SU-DHL-6 (cell line): Measurements from ENCODE around the gene NTRK1.

ENCODE experiments used
- H2AFZ ChIP-seq: fragments of 200-600 bp; sonication (generic); 2 replicates; pipeline ENCODE4 v1.6.1; 2014; ENCODE audit warnings: low read depth, mild to moderate bottlenecking, moderate library complexity, mixed read lengths, antibody characterized with exemption, low read length; ENCODE audit not compliant: severe bottlenecking
- H3F3A ChIP-seq: fragments of 200-600 bp; shearing (Covaris generic); 2 replicates; pipeline ENCODE4 v1.6.0; 2016; ENCODE audit warnings: antibody characterized with exemption, mild to moderate bottlenecking; ENCODE audit not compliant: insufficient read depth
- H3K27ac ChIP-seq: fragments of 200-600 bp; sonication (generic); 2 replicates; pipeline ENCODE4 v1.5.1; 2016; ENCODE audit warnings: low read depth, mild to moderate bottlenecking, low read length, moderate library complexity, mixed read lengths
- H3K27me3 ChIP-seq: fragments of 200-600 bp; sonication (generic), shearing (Covaris generic); 2 replicates; pipeline ENCODE4 v1.6.0; 2014; ENCODE audit warnings: mild to moderate bottlenecking, low read length
- H3K36me3 ChIP-seq: fragments of 200-600 bp; sonication (generic); 2 replicates; pipeline ENCODE4 v1.6.1; 2014; ENCODE audit warnings: mild to moderate bottlenecking, low read length, mixed read lengths
- H3K4me2 ChIP-seq: fragments of 300-600, 200-600 bp; shearing (Covaris generic), sonication (generic); 2 replicates; pipeline ENCODE4 v1.6.0; 2014; ENCODE audit warnings: low read length, low read depth, mild to moderate bottlenecking; ENCODE audit not compliant: poor library complexity, severe bottlenecking
- H3K4me3 ChIP-seq: fragments of 200-600 bp; sonication (generic); 2 replicates; pipeline ENCODE4 v1.5.1; 2014; ENCODE audit warnings: antibody characterized with exemption, low read length, mild to moderate bottlenecking, mixed read lengths; ENCODE audit not compliant: insufficient read depth, poor library complexity, severe bottlenecking
- H3K79me2 ChIP-seq: fragments of 200-600 bp; sonication (generic); 2 replicates; pipeline ENCODE4 v1.6.1; 2014; ENCODE audit warnings: mild to moderate bottlenecking, low read length, moderate library complexity; ENCODE audit not compliant: insufficient read depth
- H3K9ac ChIP-seq: fragments of 200-600 bp; sonication (generic); 2 replicates; pipeline ENCODE4 v1.7.0; 2014; ENCODE audit warnings: mild to moderate bottlenecking, low read length
- H3K9me2 ChIP-seq: fragments of 200-600 bp; sonication (generic); replicated peaks from 2 replicates; pipeline ENCODE4 v1.6.1; 2014; ENCODE audit warnings: low read length; ENCODE audit not compliant: insufficient read depth
- H3K9me3 ChIP-seq: fragments of 200-600 bp; sonication (generic); 2 replicates; pipeline ENCODE4 v1.6.1; 2014; ENCODE audit warnings: low read length, mixed read lengths; ENCODE audit not compliant: insufficient read depth
- H4K20me1 ChIP-seq: fragments of 200-600 bp; sonication (generic); 2 replicates; pipeline ENCODE4 v1.6.1; 2014; ENCODE audit warnings: low read depth, mild to moderate bottlenecking, antibody characterized with exemption, low read length, moderate library complexity, mixed read lengths
- CTCF ChIP-seq: fragments of 200-600 bp; sonication (generic); IDR thresholded peaks from one replicate; pipeline ENCODE4 v1.5.1; 2017; ENCODE audit warnings: antibody characterized with exemption, mild to moderate bottlenecking, low read length, moderate library complexity; ENCODE audit not compliant: insufficient read depth, poor library complexity, severe bottlenecking
- EZH2phosphoT487 ChIP-seq: fragments of 200-600 bp; sonication (generic), shearing (Covaris generic); conservative IDR thresholded peaks from 2 replicates; pipeline ENCODE4 v1.6.1; 2018; ENCODE audit warnings: mild to moderate bottlenecking, antibody characterized with exemption, low read length, moderate library complexity, mixed read lengths

NTRK1 gene

GRCh38 chr1:156841295-156841855, 19.3 kb upstream of the NTRK1 start:
- H3K27me3 ChIP-seq, result no peaks in the 10 kb centered on the region
- H3K27ac ChIP-seq, result no peak overlapping the region
- H3K79me2 ChIP-seq, result no peaks in the 10 kb centered on the region
- no peaks in the 10 kb centered on the region for H3K36me3 ChIP-seq
- no peak overlapping the region for H2AFZ ChIP-seq
- no peaks in the 10 kb centered on the region for H3K9me3 ChIP-seq
- H3K4me2 ChIP-seq, result no peak overlapping the region
- no peaks in the 10 kb centered on the region for H3K9me2 ChIP-seq
- no peak overlapping the region for H3K9ac ChIP-seq
- no peaks in the 10 kb centered on the region for H3F3A ChIP-seq
- TF ChIP-seq CTCF (no peak), EZH2phosphoT487 (no peak)
- H4K20me1 ChIP-seq, result no peaks in the 10 kb centered on the region
- H3K4me3 ChIP-seq, result no peak overlapping the region

- no peak overlapping the region for H3K9ac ChIP-seq
- no peak overlapping the region for H3K4me3 ChIP-seq
- H3F3A ChIP-seq, result no peaks in the 10 kb centered on the region
- no peaks in the 10 kb centered on the region for H3K9me3 ChIP-seq
- TF ChIP-seq EZH2phosphoT487, result no peak
- no peak overlapping the region for H2AFZ ChIP-seq
- no peaks in the 10 kb centered on the region for H3K27me3 ChIP-seq
- H3K36me3 ChIP-seq, result no peaks in the 10 kb centered on the region
- H3K27ac ChIP-seq, result no peak overlapping the region
- no peaks in the 10 kb centered on the region for H3K9me2 ChIP-seq
- H3K4me2 ChIP-seq, result no peak overlapping the region
- no peaks in the 10 kb centered on the region for H3K79me2 ChIP-seq
- no peaks in the 10 kb centered on the region for H4K20me1 ChIP-seq
Observed at GRCh38 chr1:156842618-156843300, 17.9 kb upstream of the NTRK1 start.

- Histone ChIP-seq H3K4me2 (no peak overlapping the region), H3K79me2 (no peaks in the 10 kb centered on the region)
- no peak for TF ChIP-seq EZH2phosphoT487
- no peak for TF ChIP-seq CTCF
Observed at GRCh38 chr1:156844102-156844501, 16.6 kb upstream of the NTRK1 start.

GRCh38 chr1:156844638-156845037, 16.0 kb upstream of the NTRK1 start:
- H3K36me3 ChIP-seq, result no peaks in the 10 kb centered on the region
- no peak overlapping the region for H3K4me3 ChIP-seq
- no peaks in the 10 kb centered on the region for H3K9me3 ChIP-seq
- H3K4me2 ChIP-seq, result no peak overlapping the region
- no peak overlapping the region for H3K27ac ChIP-seq
- H3K9ac ChIP-seq, result no peak overlapping the region
- H3K27me3 ChIP-seq, result no peaks in the 10 kb centered on the region
- H3K79me2 ChIP-seq, result no peaks in the 10 kb centered on the region
- H2AFZ ChIP-seq, result no peak overlapping the region
- TF ChIP-seq EZH2phosphoT487 (no peak), CTCF (no peak)
- no peaks in the 10 kb centered on the region for H3F3A ChIP-seq
- no peaks in the 10 kb centered on the region for H4K20me1 ChIP-seq
- H3K9me2 ChIP-seq, result no peaks in the 10 kb centered on the region

More at GRCh38 chr1:156844102-156844501, 16.6 kb upstream of the NTRK1 start:
- Histone ChIP-seq H3K36me3 (no peaks in the 10 kb centered on the region), H3K9ac (no peak overlapping the region), H3K9me3 (no peaks in the 10 kb centered on the region), H3K4me3 (no peak overlapping the region), H3K27me3 (no peaks in the 10 kb centered on the region), H3F3A (no peaks in the 10 kb centered on the region), H2AFZ (no peak overlapping the region), H4K20me1 (no peaks in the 10 kb centered on the region), H3K9me2 (no peaks in the 10 kb centered on the region), H3K27ac (no peak overlapping the region)
